H1 (cell line): ENCODE results near the gene NELFB. TPM values are rescaled to one million over a fixed set of nuclear protein-coding genes. Genes with fewer than 3 reads are reported as not detected.

Experiments
- CTCF ChIA-PET: fragments of 300-600 bp; sonication (Branson Sonifier 250); formaldehyde crosslinking; loops from one replicate; lab custom pipeline; 2021; ENCODE audit not compliant: partially characterized antibody; lab: Charles Lee
- POLR2A ChIA-PET: fragments of 300-600 bp; sonication (Branson Sonifier 250); formaldehyde crosslinking; loops from one replicate; lab custom pipeline; 2021; ENCODE audit warnings: inconsistent platforms; ENCODE audit not compliant: partially characterized antibody; lab: Charles Lee
- DNase-seq, 2 experiments: peaks; one replicate each; pipeline versions ENCODE4 v3.0.0 to v3.0.0-alpha.2; 2010 to 2022; ENCODE audit warnings: low spot score in 2 of 2, low read depth in 1 of 2, mixed read lengths in 1 of 2
- FAIRE-seq: peaks from 2 replicates; lab custom pipeline; 2011; peaks lifted over from hg19 to GRCh38; lab: Jason Lieb, UNC
- H2AFZ ChIP-seq: 2 replicates; pipeline ENCODE4 v1.8.1; 2012; ENCODE audit warnings: low read length, inconsistent platforms
- H2AK5ac ChIP-seq: 2 replicates; pipeline ENCODE4 v1.6.1; 2013; ENCODE audit warnings: low read depth, low read length
- H2BK120ac ChIP-seq: replicated peaks from 2 replicates; pipeline ENCODE3; 2013; ENCODE audit warnings: low read depth, low read length, inconsistent platforms
- H2BK12ac ChIP-seq: 2 replicates; pipeline ENCODE4 v1.6.1; 2013; ENCODE audit warnings: low read depth, low read length
- H2BK15ac ChIP-seq: 2 replicates; pipeline ENCODE4 v1.6.1; 2013; ENCODE audit warnings: low read length
- H2BK20ac ChIP-seq: 2 replicates; pipeline ENCODE4 v1.6.1; 2013; ENCODE audit warnings: low read length
- H2BK5ac ChIP-seq: 2 replicates; pipeline ENCODE4 v1.6.1; 2013; ENCODE audit warnings: low read depth, low read length
- H3K14ac ChIP-seq: 2 replicates; pipeline ENCODE4 v1.6.1; 2013; ENCODE audit warnings: inconsistent platforms; ENCODE audit not compliant: insufficient read length
- H3K18ac ChIP-seq: 2 replicates; pipeline ENCODE4 v1.6.1; 2013; ENCODE audit warnings: low read length; ENCODE audit errors: extremely low read depth
- H3K23ac ChIP-seq: 2 replicates; pipeline ENCODE4 v1.6.1; 2013; ENCODE audit warnings: inconsistent platforms; ENCODE audit not compliant: insufficient read length
- H3K23me2 ChIP-seq: 2 replicates; pipeline ENCODE4 v1.6.1; 2013; ENCODE audit warnings: low read depth, low read length
- H3K27ac ChIP-seq: 2 replicates; pipeline ENCODE4 v1.6.1; 2011; ENCODE audit warnings: low read depth, low read length, inconsistent platforms
- H3K27me3 ChIP-seq, 4 experiments: replicated peaks in 1 of 4; 1 replicate in 1 of 4; 2 replicates in 3 of 4; pipeline versions ENCODE4 v1.6.1 to v1.8.1; 2011 to 2013; ENCODE audit warnings: low read length in 3 of 4, mild to moderate bottlenecking in 3 of 4, inconsistent platforms in 2 of 4, mixed read lengths in 2 of 4, moderate library complexity in 1 of 4; ENCODE audit not compliant: control insufficient read depth in 3 of 4, insufficient read depth in 3 of 4; ENCODE audit errors: extremely low read depth in 1 of 4
- H3K36me3 ChIP-seq, 4 experiments: 2 replicates each; pipeline versions ENCODE4 v1.6.1 to v1.8.1; 2011 to 2013; ENCODE audit warnings: mild to moderate bottlenecking in 4 of 4, low read length in 3 of 4, moderate library complexity in 2 of 4, control low read depth in 1 of 4, inconsistent platforms in 1 of 4; ENCODE audit not compliant: insufficient read depth in 4 of 4, control insufficient read depth in 2 of 4
- H3K4ac ChIP-seq: replicated peaks from 2 replicates; pipeline ENCODE3; 2013; ENCODE audit warnings: low read length, low read depth, mixed read lengths, inconsistent platforms; ENCODE audit not compliant: insufficient read length
- H3K4me1 ChIP-seq, 4 experiments: replicated peaks in 1 of 4; 1 replicate in 1 of 4; 2 replicates in 3 of 4; pipeline versions ENCODE4 v1.6.1 to v1.8.1; 2011 to 2013; ENCODE audit warnings: low read length in 3 of 4, inconsistent platforms in 2 of 4, mixed read lengths in 1 of 4; ENCODE audit not compliant: insufficient read depth in 4 of 4, control insufficient read depth in 3 of 4
- H3K4me2 ChIP-seq, 2 experiments: 2 replicates each; pipeline versions ENCODE4 v1.6.1 to v1.8.1; 2011 to 2013; ENCODE audit warnings: low read depth in 2 of 2, low read length in 2 of 2, control low read depth in 1 of 2, inconsistent platforms in 1 of 2, mild to moderate bottlenecking in 1 of 2; ENCODE audit not compliant: insufficient read depth in 1 of 2
- H3K4me3 ChIP-seq, 4 experiments: fragments of 200-600, 300-600 bp in 1 of 4; sonication (generic), shearing (Covaris generic), sonication (Bioruptor Twin) in 1 of 4; 2 replicates each; pipeline versions ENCODE4 v1.5.1 to v1.8.1; 2011 to 2016; ENCODE audit warnings: low read length in 4 of 4, low read depth in 3 of 4, control low read depth in 2 of 4, inconsistent platforms in 2 of 4, mild to moderate bottlenecking in 2 of 4, mixed read lengths in 1 of 4, moderate library complexity in 1 of 4; ENCODE audit not compliant: insufficient read depth in 2 of 4; ENCODE audit errors: extremely low read depth in 1 of 4
- H3K56ac ChIP-seq: replicated peaks from 2 replicates; pipeline ENCODE3; 2013; ENCODE audit warnings: low read depth, mild to moderate bottlenecking, mixed read lengths, low read length, inconsistent platforms; ENCODE audit not compliant: insufficient read length
- H3K79me1 ChIP-seq: 2 replicates; pipeline ENCODE4 v1.6.1; 2013; ENCODE audit warnings: low read depth, low read length, control low read depth
- H3K79me2 ChIP-seq, 2 experiments: 2 replicates each; pipeline versions ENCODE4 v1.6.1 to v1.8.1; 2012 to 2013; ENCODE audit warnings: low read length in 2 of 2, mild to moderate bottlenecking in 2 of 2, inconsistent platforms in 1 of 2; ENCODE audit not compliant: insufficient read depth in 2 of 2, control insufficient read depth in 1 of 2
- H3K9ac ChIP-seq, 4 experiments: replicated peaks in 1 of 4; 1 replicate in 1 of 4; 2 replicates in 3 of 4; pipeline versions ENCODE4 v1.6.1 to v1.8.1; 2011 to 2013; ENCODE audit warnings: low read depth in 3 of 4, low read length in 3 of 4, control low read depth in 2 of 4, mild to moderate bottlenecking in 2 of 4, moderate library complexity in 2 of 4, inconsistent platforms in 1 of 4; ENCODE audit errors: extremely low read depth in 1 of 4
- H3K9me3 ChIP-seq, 2 experiments: 2 replicates each; pipeline versions ENCODE4 v1.6.1 to v1.8.1; 2012 to 2013; ENCODE audit warnings: mild to moderate bottlenecking in 2 of 2, moderate library complexity in 2 of 2, control low read depth in 1 of 2, inconsistent platforms in 1 of 2, low read depth in 1 of 2, low read length in 1 of 2, mixed read lengths in 1 of 2; ENCODE audit not compliant: insufficient read depth in 2 of 2
- H4K20me1 ChIP-seq, 2 experiments: replicated peaks in 1 of 2; 2 replicates each; pipeline versions ENCODE3 to v1.8.1; 2011 to 2013; ENCODE audit warnings: inconsistent platforms in 2 of 2, low read length in 2 of 2, mild to moderate bottlenecking in 1 of 2; ENCODE audit not compliant: insufficient read depth in 2 of 2, control insufficient read depth in 1 of 2
- H4K5ac ChIP-seq: 2 replicates; pipeline ENCODE4 v1.6.1; 2013; ENCODE audit warnings: low read length, low read depth, mixed read lengths, inconsistent platforms; ENCODE audit not compliant: insufficient read length
- H4K8ac ChIP-seq: 2 replicates; pipeline ENCODE4 v1.8.0; 2013; ENCODE audit warnings: mild to moderate bottlenecking, moderate library complexity, low read length, inconsistent platforms; ENCODE audit not compliant: insufficient read depth; ENCODE audit errors: extremely low read depth
- H4K91ac ChIP-seq: replicated peaks from 2 replicates; pipeline ENCODE3; 2013; ENCODE audit warnings: low read length, mixed read lengths, inconsistent platforms; ENCODE audit not compliant: insufficient read length
- SUZ12 ChIP-seq: fragments of 200-600 bp; sonication (generic); IDR thresholded peaks from 2 replicates; pipeline ENCODE4 v1.6.1; 2012; ENCODE audit warnings: mild to moderate bottlenecking, inconsistent platforms, low read length, moderate library complexity, mixed read lengths
- WGBS, 2 experiments: shearing (Covaris generic) in 1 of 2; methylation state at CpG; one replicate each; pipeline versions ENCODE4 v1.1.6 to v1.1.7; 2013 to 2015; ENCODE audit warnings: low lambda C conversion rate in 2 of 2, mixed read lengths in 2 of 2, inconsistent platforms in 1 of 2, low coverage in 1 of 2, missing lambda C conversion rate in 1 of 2; ENCODE audit not compliant: insufficient replicate concordance in 2 of 2, insufficient coverage in 1 of 2, insufficient read length in 1 of 2; ENCODE audit errors: extremely low coverage in 1 of 2, missing lambda C conversion rate in 1 of 2; 5-methylcytosine and 5-hydroxymethylcytosine counted together
- polyA plus RNA-seq, 7 experiments: library from polyadenylated mRNA; depleted of rRNA in 3 of 7; stranded (reverse) in 5 of 7; unstranded in 2 of 7; fragments of >200 nt in 5 of 7; fragments of 200-250 nt in 2 of 7; gene quantifications; 1 replicate in 5 of 7; 2 replicates in 1 of 7; 4 replicates in 1 of 7; pipeline versions ENCODE4 v1.2.1 to v1.2.3, GENCODE V29; 2011 to 2013; ENCODE audit warnings: missing spikeins in 2 of 7, mixed read lengths in 2 of 7
- total RNA-seq: library from RNA; stranded (reverse); fragmentation: NEBNext Ultra II Directional; extraction: Animal tissue kit (Norgen Biotek cat#: 25700); gene quantifications from 2 replicates; pipeline ENCODE4 v1.2.1, GENCODE V29; 2021

NELFB gene
- total and polyA plus RNA-seq, 2 of the 8 experiments (the other 6 are each of a cell fraction or from before 2014, with no cell fraction given), result 57.6 to 78.0 TPM

GRCh38 chr9:137302118-137302448, 47.0 kb downstream of the NELFB start, which contains the start of gene NRARP:
TSS of gene NRARP (minus strand) at chr9:137302271. CDS start at chr9:137301928, 343 bp downstream.
- Histone ChIP-seq H3K36me3 (no peaks in the 10 kb centered on the region), H4K8ac (peak within 1 kb of the TSS; percentile 77), H4K91ac (peak within 1 kb of the TSS; percentile 93), H3K79me2 (peaks cover 0 to 3% of the 10 kb centered on the region in 2 experiments; a peak in 1 of 4 replicates), H2AK5ac (peak within 1 kb of the TSS; percentile 89; the same call in 1 of the 2 replicates), H2BK12ac (peak within 1 kb of the TSS; percentile 98; the same call in 1 of the 2 replicates), H3K4me2 (peak within 1 kb of the TSS; percentile 87 to 98), H4K20me1 (peaks cover 2 to 9% of the 10 kb centered on the region in 2 experiments), H3K23ac (no peak within 1 kb of the TSS), H3K79me1 (peaks cover 3% of the 10 kb centered on the region), H3K27me3 (peaks cover 0 to 17% (median 7%) of the 10 kb centered on the region in 4 experiments; a peak in 5 of 7 replicates), H3K14ac (no peak within 1 kb of the TSS), H3K23me2 (peaks cover 11% of the 10 kb centered on the region), H2BK20ac (no peak within 1 kb of the TSS; the same call in 1 of the 2 replicates), H3K4me1 (peaks cover 3 to 56% (median 48%) of the 10 kb centered on the region in 4 experiments), H3K4ac (peak within 1 kb of the TSS; percentile 95), H3K18ac (peak within 1 kb of the TSS; percentile 80), H3K9me3 (no peaks in the 10 kb centered on the region), H2BK15ac (peak within 1 kb of the TSS; percentile 65; the same call in 1 of the 2 replicates), H3K27ac (0 out of 2 replicates have a peak within 1 kb of the TSS, but pooled peaks have one; percentile 33), H2BK5ac (peak within 1 kb of the TSS; percentile 75; the same call in 1 of the 2 replicates), H2BK120ac (no peak within 1 kb of the TSS), H4K5ac (peak within 1 kb of the TSS; percentile 50), H3K9ac (peak within 1 kb of the TSS; percentile 59 to 81 (median 70)), H2AFZ (no peak within 1 kb of the TSS), H3K4me3 (peak within 1 kb of the TSS; percentile 83 to 97 (median 84)), H3K56ac (no peak within 1 kb of the TSS)
- WGBS, 2 experiments, result 1% methylated on average over 28 of the region's 60 CpGs; no CpG with 5 or more reads in 1 of the 2 experiments
- ChIA-PET POLR2A (interaction anchor here (0.7 to 10.0 kb wide), 14 partner anchors 11 to 143 kb away, joined by 3 to 129 read pairs (median 4); partner anchors contain the start of genes NELFB and TOR4A), CTCF (interaction anchor here (0.6 to 4.7 kb wide), 21 partner anchors 9 to 409 kb away, joined by 3 to 55 read pairs (median 4); no protein-coding TSS in a partner anchor)
- DNase-seq, result peak in 1 of 2 experiments; percentile 94
- no peak for FAIRE-seq
- no peak for TF ChIP-seq SUZ12
